T-helper 1 cell (primary cell): ENCODE measurements around the gene DNAH10.
A peak's percentile ranks its signal among the peaks of the same experiment; 100 is the strongest.

ENCODE experiments used
- DNase-seq, 5 donors: peaks; one replicate each; pipeline ENCODE4 v3.0.0-alpha.2; 2012 to 2020

Gene DNAH10

GRCh38 chr12:123976227-123976826 is 214.2 kb downstream of the DNAH10 start:
- no peak for DNase-seq

DNA sequence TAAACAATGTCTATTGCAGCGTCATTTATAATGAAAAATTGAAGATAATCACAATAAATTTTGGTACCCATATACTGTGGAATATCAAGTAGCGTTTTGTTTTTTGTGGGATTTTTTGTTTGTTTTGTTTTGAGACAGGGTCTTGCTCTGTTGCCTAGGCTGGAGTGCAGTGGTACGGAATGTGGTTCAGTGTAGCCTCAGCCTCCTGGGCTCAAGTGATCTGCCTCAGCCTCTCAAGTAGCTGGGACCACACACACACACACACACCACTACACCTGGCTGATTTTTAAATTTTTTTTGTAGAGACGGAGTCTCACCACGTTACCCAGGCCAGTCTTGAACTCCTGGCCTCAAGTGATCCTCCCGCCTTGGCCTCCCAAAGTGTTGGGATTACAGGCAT is 217.5 kb downstream of the DNAH10 start:
- no peak for DNase-seq

GRCh38 chr12:123982269-123982668 is 220.2 kb downstream of the DNAH10 start:
- DNase-seq: no peak

DNA sequence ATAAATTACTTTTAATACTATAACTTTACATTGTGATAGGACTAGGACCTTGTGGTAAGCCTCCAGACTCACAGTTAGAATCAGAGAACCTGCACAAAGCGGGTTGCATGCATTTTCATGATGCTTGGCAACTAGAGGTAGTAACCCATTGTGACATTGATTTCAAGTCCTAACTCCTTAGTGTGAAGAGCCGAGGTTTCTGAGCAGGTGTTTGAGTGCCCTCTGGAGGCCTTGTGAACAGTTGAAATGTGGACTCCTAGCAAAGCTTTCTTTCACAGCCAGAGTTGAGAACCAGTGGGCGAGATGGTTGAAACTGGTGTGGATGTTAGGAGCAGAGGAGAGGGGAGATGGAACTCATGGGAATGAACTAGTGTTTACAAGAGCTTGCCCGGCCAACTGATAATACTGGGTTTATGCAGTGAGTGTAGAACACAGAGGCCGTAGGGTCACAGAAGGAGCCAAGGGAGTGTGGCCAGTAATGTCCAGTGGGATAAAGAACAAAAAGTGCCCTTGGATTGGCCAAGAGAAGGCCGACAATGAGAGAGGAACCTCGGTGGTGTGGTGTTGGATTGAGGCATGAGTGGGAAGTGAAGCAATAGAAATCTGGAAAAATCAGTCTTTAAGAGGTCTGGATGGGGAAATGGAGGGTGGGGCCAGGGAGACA is 221.9 kb downstream of the DNAH10 start:
- DNase-seq: peak in 4 of 5 donors; percentile 11 to 57 (median 25)

DNA sequence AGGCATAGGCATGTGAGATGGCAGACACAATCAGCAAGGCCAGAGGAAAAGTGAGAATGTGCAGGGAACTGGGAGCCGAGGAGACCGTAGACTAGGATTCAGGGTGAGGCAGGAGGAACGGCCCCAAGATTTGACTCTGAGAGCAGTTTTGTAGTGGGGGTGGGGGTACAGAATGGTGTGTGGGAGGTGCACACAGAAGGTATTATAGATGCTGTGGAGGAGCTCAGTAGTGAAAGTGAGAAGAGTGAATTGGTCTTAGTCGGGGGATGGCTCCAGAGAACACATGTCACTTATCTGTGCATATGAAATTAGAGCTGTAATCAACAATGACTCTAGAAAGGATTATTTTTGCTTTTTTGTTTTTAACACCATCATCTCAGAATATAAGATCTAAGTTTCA is 222.8 kb downstream of the DNAH10 start:
- no peak for DNase-seq
